OCI-LY7 (cell line): ENCODE data around the gene ADAMTS2. TPM values are rescaled to one million over a fixed set of nuclear protein-coding genes. Genes with fewer than 3 reads are reported as not detected.

Source experiments
- BruUV-seq: library from RNA; stranded (reverse); fragments of 400-500 nt; replicated peaks from 2 replicates; lab custom pipeline; 2021; lab: Mats Ljungman, UMichigan
- CTCF ChIA-PET: fragments of 300-600 bp; sonication (Branson Sonifier 250); formaldehyde crosslinking; loops from one replicate; lab custom pipeline; 2022; ENCODE audit warnings: antibody characterized with exemption; ENCODE audit not compliant: unreplicated experiment; lab: Charles Lee
- POLR2A ChIA-PET: fragments of 300-600 bp; sonication (Branson Sonifier 250); formaldehyde crosslinking; loops from one replicate; lab custom pipeline; 2022; ENCODE audit warnings: antibody characterized with exemption; lab: Charles Lee
- DNase-seq: peaks from one replicate; pipeline ENCODE4 v3.0.0-alpha.2; 2015; ENCODE audit warnings: low spot score
- H2AFZ ChIP-seq: fragments of 200-600 bp; sonication (generic), shearing (Covaris generic); 2 replicates; pipeline ENCODE4 v1.6.1; 2014; ENCODE audit warnings: mild to moderate bottlenecking, antibody characterized with exemption, low read length, moderate library complexity
- H3K27ac ChIP-seq: fragments of 200-600 bp; sonication (generic); 2 replicates; pipeline ENCODE4 v1.5.1; 2014; ENCODE audit warnings: mixed run types, low read depth, mild to moderate bottlenecking, moderate library complexity, low read length, inconsistent platforms; ENCODE audit not compliant: poor library complexity, severe bottlenecking
- H3K36me3 ChIP-seq: fragments of 200-600 bp; sonication (generic); 2 replicates; pipeline ENCODE4 v1.6.1; 2014; ENCODE audit warnings: mild to moderate bottlenecking, antibody characterized with exemption, low read length, moderate library complexity, mixed read lengths; ENCODE audit not compliant: insufficient read depth
- H3K4me1 ChIP-seq: fragments of 200-600 bp; sonication (generic); 2 replicates; pipeline ENCODE4 v1.5.1; 2014; ENCODE audit warnings: mild to moderate bottlenecking, low read length; ENCODE audit not compliant: insufficient read depth, poor library complexity, severe bottlenecking
- H3K4me2 ChIP-seq: fragments of 200-600 bp; sonication (generic); 2 replicates; pipeline ENCODE4 v1.6.1; 2014; ENCODE audit warnings: mild to moderate bottlenecking, low read length
- H3K4me3 ChIP-seq: fragments of 200-600 bp; sonication (generic); 2 replicates; pipeline ENCODE4 v1.5.1; 2014; ENCODE audit warnings: mild to moderate bottlenecking, low read depth, low read length; ENCODE audit not compliant: poor library complexity, severe bottlenecking
- H3K79me2 ChIP-seq: fragments of 200-600 bp; sonication (generic); 2 replicates; pipeline ENCODE4 v1.6.1; 2016; ENCODE audit warnings: low read depth, mild to moderate bottlenecking, low read length, moderate library complexity, mixed read lengths; ENCODE audit not compliant: insufficient read depth
- H3K9me2 ChIP-seq: fragments of 200-600 bp; sonication (generic); 2 replicates; pipeline ENCODE4 v1.6.1; 2016; ENCODE audit warnings: mild to moderate bottlenecking, low read length, mixed read lengths; ENCODE audit not compliant: insufficient read depth
- H3K9me3 ChIP-seq: fragments of 200-600 bp; sonication (generic); 2 replicates; pipeline ENCODE4 v1.6.1; 2014; ENCODE audit warnings: mild to moderate bottlenecking, mixed run types, low read length, mixed read lengths
- H4K20me1 ChIP-seq: fragments of 200-600 bp; sonication (generic); 2 replicates; pipeline ENCODE4 v1.6.1; 2014; ENCODE audit warnings: mild to moderate bottlenecking, antibody characterized with exemption, low read length, moderate library complexity, mixed read lengths; ENCODE audit not compliant: insufficient read depth
- CTCF ChIP-seq: fragments of 200-600 bp; sonication (generic); conservative IDR thresholded peaks from 2 replicates; pipeline ENCODE4 v1.5.1; 2014; ENCODE audit warnings: mild to moderate bottlenecking, antibody characterized with exemption, low read length, moderate library complexity, mixed read lengths
- EZH2phosphoT487 ChIP-seq: fragments of 200-600 bp; sonication (generic); IDR thresholded peaks from 2 replicates; pipeline ENCODE4 v1.6.1; 2018; ENCODE audit warnings: low read depth, borderline replicate concordance, mild to moderate bottlenecking, mixed run types, antibody characterized with exemption, low read length, moderate library complexity, mixed read lengths
- intact Hi-C: fragments of 100-400 bp; cut with micrococcal nuclease; formaldehyde crosslinking; loops from one replicate; pipeline ENCODE4 v1.10.0; 2022; ENCODE audit not compliant: unreplicated experiment
- total RNA-seq, 2 experiments: library from RNA; depleted of rRNA in 1 of 2; stranded (reverse); fragments of >200 nt in 1 of 2; shearing (Covaris generic) in 1 of 2; gene quantifications; 2 replicates each; pipeline ENCODE4 v1.2.3, GENCODE V29; 2014 to 2022

The ADAMTS2 gene
- total RNA-seq, 2 experiments from 2014 or later, result not detected

DNA sequence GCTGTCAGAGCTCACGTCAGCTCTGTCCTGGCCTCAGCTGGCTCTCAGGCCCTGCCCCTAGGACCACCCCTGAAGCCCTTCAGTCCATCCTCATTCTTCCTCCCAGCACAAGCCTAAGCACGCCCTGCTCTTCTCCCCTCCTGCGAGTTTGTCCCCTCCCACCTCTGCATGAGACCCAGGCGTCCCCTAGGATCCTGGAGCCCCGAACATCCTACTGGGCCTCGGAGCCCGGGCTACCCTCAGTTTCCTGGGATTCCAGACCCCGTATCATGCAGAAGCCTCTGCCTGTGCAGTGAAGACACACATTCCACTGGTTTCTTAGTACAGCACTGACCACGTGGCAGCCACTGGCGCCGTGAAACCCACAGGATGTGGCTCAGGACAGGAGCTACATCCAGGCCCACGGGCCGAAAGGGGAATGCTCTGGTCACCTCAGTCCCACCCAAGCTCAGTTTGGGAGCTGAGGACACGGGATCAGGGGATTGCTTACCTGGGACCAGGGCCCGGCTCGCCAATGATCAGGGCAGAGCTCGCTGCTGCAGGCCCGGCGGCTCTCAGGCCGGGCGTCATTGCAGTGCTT is 220.9 kb downstream of the ADAMTS2 start:
- Histone ChIP-seq H3K4me1 (no peaks in the 10 kb centered on the region), H3K4me2 (no peak overlapping the region), H2AFZ (no peak overlapping the region), H4K20me1 (no peaks in the 10 kb centered on the region), H3K79me2 (no peaks in the 10 kb centered on the region), H3K9me2 (no peaks in the 10 kb centered on the region), H3K27ac (no peak overlapping the region), H3K4me3 (no peak overlapping the region), H3K36me3 (no peaks in the 10 kb centered on the region), H3K9me3 (no peaks in the 10 kb centered on the region)
- no TSS peak for BruUV-seq
- DNase-seq, result no peak
- TF ChIP-seq EZH2phosphoT487 (no peak), CTCF (no peak)
- ChIA-PET CTCF (no interaction called here), POLR2A (no interaction called here)
- intact Hi-C loops, result no loop called here

DNA sequence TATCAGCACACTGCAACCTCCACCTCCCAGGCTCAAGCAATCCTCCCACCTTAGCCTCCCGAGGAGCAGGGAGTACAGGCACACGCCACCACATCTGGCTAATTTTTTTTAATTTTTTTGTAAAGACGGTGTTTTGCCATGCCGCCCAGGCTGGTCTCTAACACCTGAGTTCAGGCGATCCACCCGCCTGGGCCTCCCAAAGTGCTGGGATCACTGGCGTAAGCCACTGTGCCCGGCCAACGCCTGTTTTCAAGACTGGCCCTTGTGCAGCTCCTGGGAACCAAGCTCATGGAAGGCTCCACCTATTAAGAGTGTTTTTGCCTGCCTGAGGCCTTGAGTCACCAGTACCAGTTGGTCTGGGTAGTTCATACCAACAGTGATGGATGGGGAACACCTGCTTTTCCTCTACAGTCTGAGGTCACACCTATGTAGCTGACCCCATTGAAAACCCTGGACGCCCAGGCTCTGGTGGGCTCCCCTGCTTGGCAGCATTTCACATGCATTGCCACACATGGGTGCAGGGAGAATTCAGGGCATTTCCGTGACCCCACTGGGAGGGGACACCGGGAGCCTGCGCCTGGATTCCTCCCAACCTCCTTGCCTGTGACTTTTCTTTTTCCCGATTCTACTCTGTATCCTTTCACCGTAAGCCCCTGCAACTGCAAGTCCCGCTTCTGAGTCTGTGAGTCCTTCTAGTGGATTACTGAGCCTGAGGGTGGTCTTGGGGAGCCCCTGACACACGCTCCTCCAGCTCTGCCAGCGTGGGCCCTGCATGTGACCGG is 221.6 kb downstream of the ADAMTS2 start:
- no peaks in the 10 kb centered on the region for H3K36me3 ChIP-seq
- no peak overlapping the region for H3K27ac ChIP-seq
- intact Hi-C loops, result no loop called here
- no peaks in the 10 kb centered on the region for H3K9me2 ChIP-seq
- no peak for TF ChIP-seq CTCF
- CTCF ChIA-PET, result no interaction called here
- H3K4me2 ChIP-seq, result no peak overlapping the region
- no TSS peak for BruUV-seq
- no peak for DNase-seq
- no peaks in the 10 kb centered on the region for H3K9me3 ChIP-seq
- H3K79me2 ChIP-seq, result no peaks in the 10 kb centered on the region
- no peak overlapping the region for H2AFZ ChIP-seq
- H3K4me1 ChIP-seq, result no peaks in the 10 kb centered on the region
- POLR2A ChIA-PET, result no interaction called here
- H4K20me1 ChIP-seq, result no peaks in the 10 kb centered on the region
- no peak overlapping the region for H3K4me3 ChIP-seq

GRCh38 chr5:179123109-179123426 is 222.2 kb downstream of the ADAMTS2 start:
- H3K36me3 ChIP-seq, result no peaks in the 10 kb centered on the region
- H3K9me2 ChIP-seq, result no peaks in the 10 kb centered on the region
- no peak overlapping the region for H3K4me2 ChIP-seq
- H3K4me3 ChIP-seq, result no peak overlapping the region
- POLR2A ChIA-PET, result no interaction called here
- intact Hi-C loops, result no loop called here
- no peaks in the 10 kb centered on the region for H3K4me1 ChIP-seq
- TF ChIP-seq CTCF, result no peak
- TF ChIP-seq EZH2phosphoT487, result no peak
- H4K20me1 ChIP-seq, result no peaks in the 10 kb centered on the region
- no peak overlapping the region for H3K27ac ChIP-seq
- H3K9me3 ChIP-seq, result no peaks in the 10 kb centered on the region
- no peak overlapping the region for H2AFZ ChIP-seq
- H3K79me2 ChIP-seq, result no peaks in the 10 kb centered on the region
- no TSS peak for BruUV-seq
- no peak for DNase-seq
- CTCF ChIA-PET, result no interaction called here
